ENCODE measurements around the gene OSBPL2. TPM values are rescaled to one million over a fixed set of nuclear protein-coding genes. Genes with fewer than 3 reads are reported as not detected.

The OSBPL2 gene
- total and polyA plus RNA-seq, 9 of the 15 experiments (the other 6 are each of a cell fraction or from before 2014, with no cell fraction given), result 2.5 to 25.6 (median 14.1) TPM

- WGBS (ENCODE audit: insufficient coverage, low coverage, missing lambda C conversion rate), result 73% methylated on average over 8 of the region's 8 CpGs
- POLR2A ChIA-PET, result interaction anchor here (0.7 kb wide), 1 partner anchor 86 kb away, joined by 3 read pairs; no protein-coding TSS in a partner anchor
- no peak for ATAC-seq
These were observed 51.6 kb downstream of the OSBPL2 start for GRCh38 chr20:62289898-62290297.

More at GRCh38 chr20:62289898-62290297, 51.6 kb downstream of the OSBPL2 start:
- Histone ChIP-seq H3K9ac (ENCODE audit: insufficient read depth in 1 of 2, low read depth in 2 of 2, low read length in 2 of 2) (no peak overlapping the region), H3K79me2 (ENCODE audit: control insufficient read depth, insufficient read depth, low read length) (no peaks in the 10 kb centered on the region), H2AFZ (ENCODE audit: low read depth, low read length) (no peak overlapping the region), H3K4me3 (no peak overlapping the region), H3K9me3 (replicated peaks; ENCODE audit: control insufficient read depth, insufficient read depth, low read depth, low read length) (no peaks in the 10 kb centered on the region), H3K36me3 (ENCODE audit: control insufficient read depth, insufficient read depth, low read length) (peaks cover 25% of the 10 kb centered on the region; the same call in 2 of the 3 replicates), H3K27ac (ENCODE audit: extremely low read depth, low read depth, low read length) (no peak overlapping the region), H3K9me1 (ENCODE audit: control insufficient read depth, insufficient read depth, low read length) (no peaks in the 10 kb centered on the region), H3K4me1 (replicated peaks in 1 of 2; ENCODE audit: control insufficient read depth in 2 of 2, insufficient read depth in 2 of 2, low read length in 2 of 2) (peaks cover 0 to 6% of the 10 kb centered on the region in 2 experiments; a peak in 1 of 5 replicates), H4K20me1 (replicated peaks; ENCODE audit: control insufficient read depth, insufficient read depth, low read length) (no peaks in the 10 kb centered on the region), H3K27me3 (ENCODE audit: control insufficient read depth in 2 of 2, insufficient read depth in 2 of 2, low read length in 2 of 2) (no peaks in the 10 kb centered on the region), H3K4me2 (ENCODE audit: insufficient read depth, low read length) (no peak overlapping the region)
- no peak for FAIRE-seq
- BruUV-seq (replicated peaks), result no TSS peak
- TF ChIP-seq CCNT2 (IDR thresholded peaks at IDR 0.05; ENCODE audit: borderline replicate concordance, extremely low read depth, insufficient read length, low read depth, low read length), result no peak
- no peak for TF ChIP-seq PCBP2 (IDR thresholded peaks at IDR 0.05; ENCODE audit: low read depth, low read length, poor library complexity, severe bottlenecking)
- TF ChIP-seq ZSCAN32 (CRISPR knock-in tag; IDR thresholded peaks at IDR 0.05), result no peak
- no peak for TF ChIP-seq HCFC1 (IDR thresholded peaks at IDR 0.05; ENCODE audit: low read depth, low read length)
- TF ChIP-seq BDP1 (IDR thresholded peaks at IDR 0.05; ENCODE audit: insufficient read depth, insufficient read length), result no peak
- TF ChIP-seq JUN (IDR thresholded peaks at IDR 0.05; ENCODE audit: borderline replicate concordance, low read depth, low read length), result no peak
- no peak for TF ChIP-seq JUN (CRISPR knock-in tag; IDR thresholded peaks at IDR 0.05; ENCODE audit: borderline replicate concordance)
- no peak for TF ChIP-seq NFXL1 (CRISPR knock-in tag; IDR thresholded peaks at IDR 0.05)
- no peak for TF ChIP-seq XRCC5 (IDR thresholded peaks at IDR 0.05; ENCODE audit: low read depth, low read length)
- no peak for TF ChIP-seq RBM17 (IDR thresholded peaks at IDR 0.05; ENCODE audit: borderline replicate concordance, low read depth, low read length)
- TF ChIP-seq NR0B1 (IDR thresholded peaks at IDR 0.05; ENCODE audit: partially characterized antibody), result no peak
- no peak for TF ChIP-seq KDM2B (CRISPR knock-in tag; IDR thresholded peaks at IDR 0.05)
- no peak for TF ChIP-seq SP2 (IDR thresholded peaks at IDR 0.05; ENCODE audit: extremely low read depth, low read depth, low read length, poor library complexity, severe bottlenecking)
- no peak for TF ChIP-seq ARID1B (IDR thresholded peaks at IDR 0.05)
- no peak for DNase-seq (ENCODE audit: extremely low read depth in 1 of 4, low spot score in 3 of 4)
- CTCF ChIA-PET (ENCODE audit: low intra/inter-chr PET ratio), result no interaction called here
- intact Hi-C loops (cut with micrococcal nuclease), result no loop called here
- in situ Hi-C loops (cut with MboI), result no loop called here

Data from K562 (cell line).